ENCODE data around the gene GRK1. TPM values are rescaled to one million over a fixed set of nuclear protein-coding genes. Genes with fewer than 3 reads are reported as not detected.

Gene GRK1
- total and polyA plus RNA-seq, 2 of the 4 experiments (the other 2 are of a cell fraction): not detected

- Histone ChIP-seq H2AK9ac (replicated peaks; ENCODE audit: low read depth, low read length, poor library complexity) (peak overlapping the region; percentile 89), H2BK20ac (ENCODE audit: low read depth, low read length) (no peak overlapping the region), H3K79me1 (ENCODE audit: low read depth in 1 of 2, low read length in 2 of 2) (peaks cover 0 to 5% of the 10 kb centered on the region in 2 experiments; a peak in 1 of 4 replicates), H3K18ac (ENCODE audit: low read depth, low read length) (no peak overlapping the region), H4K91ac (ENCODE audit: insufficient read depth, low read depth, low read length) (no peak overlapping the region; the same call in 1 of the 2 replicates), H4K8ac (ENCODE audit: low read depth in 2 of 2, low read length in 2 of 2) (no peak overlapping the region), H3K4me3 (ENCODE audit: insufficient read depth, low read depth, low read length) (no peak overlapping the region), H2AFZ (replicated peaks; ENCODE audit: low read length, poor library complexity) (peak overlapping the region; percentile 40), H2BK5ac (ENCODE audit: low read depth, low read length, poor library complexity, severe bottlenecking) (peak overlapping the region; percentile 87), H3K36me3 (ENCODE audit: control insufficient read depth, insufficient read depth, low read length) (no peaks in the 10 kb centered on the region), H4K20me1 (ENCODE audit: insufficient read depth, low read length) (no peaks in the 10 kb centered on the region), H3K4me1 (ENCODE audit: control insufficient read depth, insufficient read depth, low read length) (no peaks in the 10 kb centered on the region), H3K4me2 (ENCODE audit: low read depth, low read length) (no peak overlapping the region), H3K23ac (ENCODE audit: low read depth, low read length) (no peak overlapping the region), H2BK120ac (ENCODE audit: low read depth, low read length) (no peak overlapping the region), H2AK5ac (ENCODE audit: low read depth, low read length) (peak overlapping the region; percentile 94), H3K27me3 (ENCODE audit: control insufficient read depth, insufficient read depth, low read length) (peaks cover 15% of the 10 kb centered on the region), H4K5ac (ENCODE audit: low read depth, low read length) (no peak overlapping the region), H3K27ac (ENCODE audit: insufficient read depth, low read length) (no peak overlapping the region), H3K9ac (ENCODE audit: low read depth, low read length) (no peak overlapping the region), H3K56ac (ENCODE audit: extremely low read depth, insufficient read depth, low read length) (no peak overlapping the region), H3K9me3 (ENCODE audit: control insufficient read depth, insufficient read depth, low read length) (peaks cover 5% of the 10 kb centered on the region; the same call in 1 of the 2 replicates), H3K4ac (ENCODE audit: low read depth, low read length) (peak overlapping the region; percentile 23; the same call in 1 of the 2 replicates), H2BK15ac (ENCODE audit: low read depth, low read length) (no peak overlapping the region; the same call in 2 of the 3 replicates), H3K14ac (replicated peaks; ENCODE audit: low read depth, low read length) (peak overlapping the region; percentile 61; the same call in 1 of the 2 replicates), H3K9me1 (ENCODE audit: insufficient read depth, low read length) (peaks cover 9% of the 10 kb centered on the region)
- dilution Hi-C loops (cut with HindIII; ENCODE audit: low sequenced_read_pairs, unreplicated experiment) (no loop called here), intact Hi-C loops (cut with micrococcal nuclease) (no loop called here), in situ Hi-C loops (cut with MboI; ENCODE audit: low sequenced_read_pairs) (no loop called here)
- ChIA-PET POLR2A (ENCODE audit: unreplicated experiment) (no interaction called here), CTCF (no interaction called here)
- BruUV-seq (replicated peaks): no TSS peak
- DNase-seq (peak; percentile 19), ATAC-seq (ENCODE audit: low read depth) (no peak)
- 74 to 100% methylated on average over 2 to 7 of the region's 9 CpGs for whole genome bisulfite sequencing, 2 experiments (ENCODE audit: extremely low coverage in 2 of 2, insufficient read length in 1 of 2)
- TF ChIP-seq MXI1 (IDR thresholded peaks at IDR 0.05; ENCODE audit: borderline replicate concordance, low read depth, low read length) (no peak), USF2 (IDR thresholded peaks at IDR 0.05; ENCODE audit: low read depth, low read length) (no peak), ELK1 (IDR thresholded peaks at IDR 0.05; ENCODE audit: borderline replicate concordance, low read depth, low read length) (no peak), RAD21 (IDR thresholded peaks at IDR 0.05; ENCODE audit: low read length) (no peak), NFE2L2 (IDR thresholded peaks at IDR 0.05; ENCODE audit: low read depth, low read length) (no peak), RCOR1 (IDR thresholded peaks at IDR 0.05; ENCODE audit: insufficient replicate concordance, low read length) (no peak), MAZ (IDR thresholded peaks at IDR 0.05; ENCODE audit: borderline replicate concordance, low read depth, low read length) (no peak), FOS (IDR thresholded peaks at IDR 0.05; ENCODE audit: low read depth, low read length) (no peak), CHD1 (IDR thresholded peaks at IDR 0.05; ENCODE audit: low read depth, low read length) (no peak), CEBPB (IDR thresholded peaks at IDR 0.05; ENCODE audit: low read depth, low read length) (no peak), SMC3 (IDR thresholded peaks at IDR 0.05; ENCODE audit: low read depth, low read length) (no peak), RFX5 (IDR thresholded peaks at IDR 0.05; ENCODE audit: low read depth, low read length) (no peak), CTCF (conservative IDR thresholded peaks at IDR 0.05; ENCODE audit: low read depth, low read length) (no peak), POLR2A (IDR thresholded peaks at IDR 0.05; ENCODE audit: low read depth, low read length) (no peak)
Observed at GRCh38 chr13:113774177-113775107, 107.4 kb downstream of the GRK1 start.

Measured in IMR-90 (cell line).